Cardiac fibroblast (primary cell): ENCODE results near the gene MNAT1.

Experiments
- DNase-seq, 2 donors: peaks; one replicate each; pipeline versions ENCODE4 v3.0.0 to v3.0.0-alpha.2; 2010; ENCODE audit warnings: low read depth in 2 of 2
- H3K4me3 ChIP-seq, 2 donors: replicated peaks in 1 of 2; 1 replicate in 1 of 2; 2 replicates in 1 of 2; pipeline ENCODE4 v1.5.1; 2011; ENCODE audit warnings: low read depth in 2 of 2, low read length in 2 of 2, mild to moderate bottlenecking in 2 of 2, moderate library complexity in 1 of 2
- TF ChIP-seq, protein P1 (sequence below): IDR thresholded peaks from one replicate; pipeline ENCODE4 v1.5.1; 2011; ENCODE audit warnings: low read depth, mild to moderate bottlenecking, low read length, inconsistent platforms

Gene MNAT1

DNA sequence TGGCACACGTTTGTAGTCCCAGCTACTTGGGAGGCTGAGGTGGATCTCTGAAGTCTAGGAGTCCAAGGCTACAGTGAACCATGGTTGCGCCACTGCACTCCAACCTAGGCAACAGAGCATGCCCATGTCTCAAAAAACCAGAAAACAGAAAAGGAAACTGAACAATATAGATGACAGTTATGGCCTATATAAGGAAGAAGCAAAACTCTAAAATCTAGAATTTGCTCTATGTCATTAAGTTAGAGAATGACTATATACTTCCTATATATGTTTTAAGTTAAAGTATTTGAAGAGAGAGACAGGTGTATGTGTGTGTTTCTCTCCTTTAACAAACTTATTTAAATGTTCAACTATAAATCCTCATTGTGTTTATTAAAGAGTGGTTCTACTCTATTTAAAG lies 65.8 kb downstream of the MNAT1 start:
- DNase-seq = no peak
- TF ChIP-seq, protein P1, sequence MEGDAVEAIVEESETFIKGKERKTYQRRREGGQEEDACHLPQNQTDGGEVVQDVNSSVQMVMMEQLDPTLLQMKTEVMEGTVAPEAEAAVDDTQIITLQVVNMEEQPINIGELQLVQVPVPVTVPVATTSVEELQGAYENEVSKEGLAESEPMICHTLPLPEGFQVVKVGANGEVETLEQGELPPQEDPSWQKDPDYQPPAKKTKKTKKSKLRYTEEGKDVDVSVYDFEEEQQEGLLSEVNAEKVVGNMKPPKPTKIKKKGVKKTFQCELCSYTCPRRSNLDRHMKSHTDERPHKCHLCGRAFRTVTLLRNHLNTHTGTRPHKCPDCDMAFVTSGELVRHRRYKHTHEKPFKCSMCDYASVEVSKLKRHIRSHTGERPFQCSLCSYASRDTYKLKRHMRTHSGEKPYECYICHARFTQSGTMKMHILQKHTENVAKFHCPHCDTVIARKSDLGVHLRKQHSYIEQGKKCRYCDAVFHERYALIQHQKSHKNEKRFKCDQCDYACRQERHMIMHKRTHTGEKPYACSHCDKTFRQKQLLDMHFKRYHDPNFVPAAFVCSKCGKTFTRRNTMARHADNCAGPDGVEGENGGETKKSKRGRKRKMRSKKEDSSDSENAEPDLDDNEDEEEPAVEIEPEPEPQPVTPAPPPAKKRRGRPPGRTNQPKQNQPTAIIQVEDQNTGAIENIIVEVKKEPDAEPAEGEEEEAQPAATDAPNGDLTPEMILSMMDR = no peak
- no peak overlapping the region for H3K4me3 ChIP-seq

DNA sequence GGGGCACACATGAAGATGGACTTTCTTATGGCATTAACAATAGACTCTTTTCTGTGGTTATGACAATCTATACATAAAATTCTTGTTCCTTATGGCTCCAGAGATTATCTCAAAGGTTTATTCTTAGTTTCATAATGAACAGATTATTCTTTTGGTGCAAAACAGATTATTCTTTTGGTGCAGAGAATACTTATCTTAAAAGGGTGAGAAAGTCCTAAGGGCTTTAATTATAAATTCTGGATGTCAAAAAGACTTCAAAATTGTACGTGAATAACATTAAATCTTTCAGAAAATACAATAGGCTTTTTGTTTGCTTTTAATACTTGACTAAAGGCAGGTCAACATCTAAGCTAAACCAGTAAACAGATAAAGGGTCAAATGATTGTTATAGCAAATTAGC lies 69.3 kb downstream of the MNAT1 start:
- DNase-seq = no peak
- TF ChIP-seq, protein P1 = no peak
- no peak overlapping the region for H3K4me3 ChIP-seq

DNA sequence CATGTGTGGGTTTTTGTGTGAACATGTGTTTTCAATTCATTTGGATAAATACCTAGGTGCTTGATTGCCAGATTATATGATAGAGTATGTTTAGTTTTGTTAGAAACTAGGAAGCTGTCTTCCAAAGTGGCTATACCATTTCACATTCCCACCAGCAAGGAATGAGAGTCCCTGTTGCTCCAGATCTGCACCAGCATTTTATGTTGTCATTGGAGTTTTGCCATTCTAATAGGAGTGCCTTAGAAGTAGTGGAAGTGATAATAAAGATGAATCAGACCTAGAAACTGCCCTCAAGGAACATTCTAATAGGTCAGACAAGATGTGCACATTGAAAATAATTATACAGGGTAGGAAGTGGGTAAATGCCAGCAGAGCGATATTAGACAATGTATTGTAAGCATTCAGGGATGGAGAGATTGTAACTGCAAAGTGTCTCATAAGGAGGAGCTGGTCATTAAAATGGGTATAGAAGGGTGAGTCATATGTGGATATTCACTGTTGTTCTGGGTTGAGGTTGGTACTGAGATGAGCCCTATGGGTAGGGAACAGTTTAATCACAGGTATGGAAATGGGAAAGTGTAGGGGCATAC lies 71.4 kb downstream of the MNAT1 start:
- H3K4me3 ChIP-seq = no peak overlapping the region
- TF ChIP-seq, protein P1 = no peak
- peak; percentile 37 to 65 for DNase-seq

DNA sequence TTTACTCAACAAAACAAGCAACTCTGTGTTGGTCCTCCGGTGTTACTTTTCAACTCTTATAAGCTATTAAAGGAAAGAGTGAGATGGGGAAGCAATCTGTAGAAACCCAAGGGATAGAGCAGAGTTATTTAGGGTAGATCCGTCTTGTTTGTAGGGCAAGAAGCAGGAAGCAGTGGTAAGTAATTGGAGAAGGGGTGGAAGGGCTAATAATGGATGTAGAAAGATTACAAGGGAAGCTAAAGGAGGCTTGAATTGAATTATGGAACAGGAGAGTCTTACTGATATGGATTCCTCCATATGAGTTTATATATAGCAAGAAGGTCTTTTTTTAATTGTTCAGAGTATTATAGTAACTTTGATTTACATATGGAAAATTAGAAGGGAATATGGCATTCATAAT lies 72.7 kb downstream of the MNAT1 start:
- H3K4me3 ChIP-seq = no peak overlapping the region
- TF ChIP-seq, protein P1 = no peak
- DNase-seq = no peak

DNA sequence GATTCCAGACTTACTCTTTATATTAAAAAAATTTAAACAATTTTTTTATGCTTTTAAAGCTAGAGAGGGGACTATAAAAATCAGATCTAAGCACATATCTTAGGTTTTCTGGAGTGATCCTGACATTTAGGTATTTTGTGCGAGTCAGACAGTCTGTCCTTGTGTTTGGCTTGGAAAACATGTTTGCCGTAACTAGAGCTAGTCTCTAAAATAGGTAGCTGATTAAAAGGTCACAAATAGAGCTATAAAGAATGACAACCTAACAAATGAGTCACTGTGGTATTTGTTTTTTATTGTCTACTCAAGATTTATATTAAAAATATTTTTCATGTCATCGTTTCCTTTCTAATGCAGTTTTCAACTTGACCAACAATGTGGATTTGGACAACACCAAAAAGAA lies 73.4 kb downstream of the MNAT1 start:
- H3K4me3 ChIP-seq = no peak overlapping the region
- DNase-seq = peak in 1 of 2 donors; percentile 22
- TF ChIP-seq, protein P1 = no peak

DNA sequence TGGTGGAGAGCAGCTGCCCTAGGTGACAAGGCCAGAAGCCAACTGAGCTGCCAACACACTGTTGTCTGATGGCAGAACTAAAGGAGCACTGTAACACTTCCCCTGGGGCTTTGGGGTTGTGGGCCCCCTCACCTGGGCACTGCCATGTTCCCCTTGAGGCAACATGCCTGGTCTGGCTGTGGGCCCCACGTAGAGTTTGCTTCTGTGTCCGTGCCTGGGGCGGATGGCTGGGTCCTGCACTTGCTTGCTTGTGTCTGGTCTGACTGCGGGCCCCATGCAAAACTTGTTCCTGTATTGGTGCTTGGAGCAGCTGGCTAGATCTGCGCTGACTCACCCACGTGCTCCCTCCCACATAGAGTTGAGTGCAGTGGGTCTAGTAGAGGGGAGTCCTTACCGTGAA lies 78.4 kb downstream of the MNAT1 start:
- H3K4me3 ChIP-seq = no peak overlapping the region
- TF ChIP-seq, protein P1 = no peak

DNA sequence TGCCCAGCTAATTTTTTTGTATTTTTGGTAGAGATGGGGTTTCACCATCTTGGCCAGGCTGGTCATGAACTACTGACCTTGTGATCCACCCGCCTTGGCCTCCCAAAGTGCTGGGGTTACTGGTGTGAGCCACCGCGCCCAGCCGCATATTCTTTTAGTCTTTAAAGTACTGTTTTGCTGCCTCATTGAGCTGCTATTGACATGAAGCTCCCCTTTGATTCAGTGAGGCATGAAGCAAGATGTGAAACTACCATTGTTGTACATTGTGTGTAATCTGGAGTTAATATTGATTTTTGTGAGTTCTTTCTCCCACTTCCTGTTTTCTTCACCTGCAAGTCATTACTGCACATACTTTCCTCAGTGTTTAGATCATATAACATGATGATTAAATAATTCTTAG lies 80.8 kb downstream of the MNAT1 start:
- no peak for DNase-seq
- no peak overlapping the region for H3K4me3 ChIP-seq
- TF ChIP-seq, protein P1 = no peak

More for the DNA sequence above, 78.4 kb downstream of the MNAT1 start:
- DNase-seq = no peak
